ENCODE measurements around the gene NSUN6.

DNA sequence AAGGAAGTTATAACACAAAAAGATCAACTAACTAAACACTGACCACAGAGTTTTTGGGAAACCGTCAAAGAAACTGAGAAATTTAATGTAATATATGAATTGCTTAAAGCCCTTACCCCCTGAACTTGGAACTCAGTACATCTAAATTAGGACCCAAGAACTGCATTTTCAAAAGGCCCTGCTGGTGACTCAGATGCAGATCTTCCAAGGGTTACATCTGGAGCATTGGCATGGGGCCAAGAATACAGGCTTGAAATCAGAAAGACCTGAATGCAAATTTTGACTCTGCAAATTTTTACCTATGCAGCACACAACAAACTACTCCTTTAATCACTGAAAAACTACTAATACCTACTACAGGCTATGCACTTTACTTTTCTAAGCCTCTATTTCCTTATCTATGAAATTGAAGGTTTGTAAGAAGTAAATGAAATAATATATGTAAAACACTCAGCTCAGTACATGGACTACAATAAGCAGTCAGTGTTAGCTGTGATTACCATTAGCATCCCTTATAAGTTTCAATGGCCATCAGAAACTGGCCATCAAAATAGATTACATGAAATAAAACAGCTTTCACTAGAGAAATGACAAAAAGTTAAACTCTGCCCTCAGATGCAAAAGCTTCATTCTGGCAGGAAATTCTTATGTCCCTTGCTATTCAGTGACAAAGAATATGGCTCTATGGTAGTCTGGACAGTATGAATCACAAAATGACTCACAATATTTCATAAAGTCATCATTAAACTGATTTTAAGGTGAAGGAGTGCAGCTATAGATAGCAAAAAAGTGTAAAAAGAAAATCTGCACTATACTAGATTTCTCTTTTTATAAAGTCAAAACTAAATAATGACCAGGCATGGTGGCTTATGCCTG is 43.6 kb downstream of the NSUN6 start:
- TF ChIP-seq EZH2phosphoT487 (IDR thresholded peaks at IDR 0.05; ENCODE audit: insufficient read depth, low read depth) (no peak), EZH2 (IDR thresholded peaks at IDR 0.05; ENCODE audit: insufficient read depth, poor library complexity, severe bottlenecking) (no peak)
